Vagina (tissue), 2 donors: ENCODE results near the gene OR2V2. TPM values are rescaled to one million over a fixed set of nuclear protein-coding genes. Genes with fewer than 3 reads are reported as not detected.
"Not testable (repeated sequence)": the region's sequence is repeated elsewhere in the genome, so short reads cannot be mapped to it uniquely, and the experiment has no call there.

ENCODE experiments used
- DNase-seq, 2 donors: peaks; one replicate each; pipeline ENCODE4 v3.0.0-alpha.2; 2017; ENCODE audit errors: extremely low spot score in 2 of 2
- H3K27ac ChIP-seq: fragments of 200-600 bp; sonication (generic); one replicate; pipeline ENCODE4 v1.5.1; 2019
- H3K27me3 ChIP-seq: fragments of 200-600 bp; sonication (generic); one replicate; pipeline ENCODE4 v1.5.1; 2019
- H3K36me3 ChIP-seq, 2 donors: fragments of 200-600 bp; sonication (generic); one replicate each; pipeline ENCODE4 v1.5.1; 2017 to 2019
- H3K4me1 ChIP-seq: fragments of 200-600 bp; sonication (generic); one replicate; pipeline ENCODE4 v1.5.1; 2019
- H3K4me3 ChIP-seq, 2 donors: fragments of 200-600 bp; sonication (generic); 1 replicate in 1 of 2; 2 replicates in 1 of 2; pipeline ENCODE4 v1.5.1; 2016 to 2019
- H3K9me3 ChIP-seq: fragments of 200-600 bp; sonication (generic); one replicate; pipeline ENCODE4 v1.5.1; 2019
- CTCF ChIP-seq, 3 experiments: fragments of 450-650 bp in 2 of 3; fragments of 200-600 bp in 1 of 3; sonication (generic) in 1 of 3; IDR thresholded peaks; one replicate each; pipeline ENCODE4 v1.5.1; 2017 to 2019; ENCODE audit warnings: antibody characterized with exemption in 3 of 3, mild to moderate bottlenecking in 2 of 3, moderate library complexity in 2 of 3
- POLR2A ChIP-seq, 2 donors: fragments of 450-650 bp; IDR thresholded peaks; one replicate each; pipeline ENCODE4 v1.6.1; 2017; ENCODE audit warnings: antibody characterized with exemption in 2 of 2, mild to moderate bottlenecking in 2 of 2, moderate library complexity in 2 of 2
- POLR2AphosphoS5 ChIP-seq, 2 donors: sonication (generic); formaldehyde crosslinking; IDR thresholded peaks; one replicate each; pipeline ENCODE4 v1.9.0; 2017; ENCODE audit warnings: antibody characterized with exemption in 2 of 2, mild to moderate bottlenecking in 2 of 2, low read depth in 1 of 2; ENCODE audit not compliant: insufficient read depth in 1 of 2
- intact Hi-C: fragments of 100-400 bp; cut with DNase I; formaldehyde crosslinking; loops from one replicate; pipeline ENCODE4 v1.15.1; 2023
- total RNA-seq: library from RNA; depleted of rRNA; stranded (reverse); fragments of >200 nt; gene quantifications from one replicate; pipeline ENCODE4 v1.2.3, GENCODE V29; 2016

The OR2V2 gene
- total RNA-seq, 1 donor from 2014 or later: not detected

GRCh38 chr5:181171782-181172181 is 24.4 kb downstream of the OR2V2 start:
- H3K27ac ChIP-seq: no peak overlapping the region
- H3K36me3 ChIP-seq: no peaks in the 10 kb centered on the region
- peaks cover 9% of the 10 kb centered on the region for H3K4me1 ChIP-seq
- peaks cover 6% of the 10 kb centered on the region for H3K27me3 ChIP-seq
- intact Hi-C loops: no loop called here
- H3K9me3 ChIP-seq: no peaks in the 10 kb centered on the region
- no peak for DNase-seq
- TF ChIP-seq POLR2A (IDR thresholded peaks at IDR 0.05) (no peak), POLR2AphosphoS5 (IDR thresholded peaks at IDR 0.05; ENCODE audit: insufficient read depth in 1 of 2, low read depth in 1 of 2) (no peak), CTCF (IDR thresholded peaks at IDR 0.05) (no peak)
- no peak overlapping the region for H3K4me3 ChIP-seq

- Histone ChIP-seq H3K9me3 (no peaks in the 10 kb centered on the region), H3K27me3 (peaks cover 6% of the 10 kb centered on the region), H3K36me3 (no peaks in the 10 kb centered on the region), H3K4me3 (no peak overlapping the region), H3K4me1 (peaks cover 9% of the 10 kb centered on the region), H3K27ac (no peak overlapping the region)
- intact Hi-C loops: no loop called here
- TF ChIP-seq CTCF (IDR thresholded peaks at IDR 0.05) (no peak), POLR2AphosphoS5 (IDR thresholded peaks at IDR 0.05; ENCODE audit: insufficient read depth in 1 of 2, low read depth in 1 of 2) (no peak), POLR2A (IDR thresholded peaks at IDR 0.05) (no peak)
- DNase-seq: no peak
Measured at GRCh38 chr5:181173027-181173419, 25.6 kb downstream of the OR2V2 start.

GRCh38 chr5:181173420-181174342 is 26.3 kb downstream of the OR2V2 start:
- intact Hi-C loops: no loop called here
- no peaks in the 10 kb centered on the region for H3K9me3 ChIP-seq
- no peak for DNase-seq
- H3K4me3 ChIP-seq: no peak overlapping the region
- peaks cover 9% of the 10 kb centered on the region for H3K4me1 ChIP-seq
- H3K36me3 ChIP-seq: no peaks in the 10 kb centered on the region
- peaks cover 6% of the 10 kb centered on the region for H3K27me3 ChIP-seq
- TF ChIP-seq CTCF (IDR thresholded peaks at IDR 0.05) (no peak), POLR2AphosphoS5 (IDR thresholded peaks at IDR 0.05; ENCODE audit: insufficient read depth in 1 of 2, low read depth in 1 of 2) (no peak), POLR2A (IDR thresholded peaks at IDR 0.05) (no peak)
- no peak overlapping the region for H3K27ac ChIP-seq

GRCh38 chr5:181176254-181176952 is 29.0 kb downstream of the OR2V2 start:
- Histone ChIP-seq H3K4me1 (no peaks in the 10 kb centered on the region), H3K4me3 (no peak overlapping the region), H3K9me3 (no peaks in the 10 kb centered on the region), H3K27me3 (peaks cover 3% of the 10 kb centered on the region), H3K36me3 (no peaks in the 10 kb centered on the region), H3K27ac (no peak overlapping the region)
- TF ChIP-seq CTCF (IDR thresholded peaks at IDR 0.05): no peak
- no peak for TF ChIP-seq POLR2A (IDR thresholded peaks at IDR 0.05)
- intact Hi-C loops: no loop called here
- no peak for DNase-seq

GRCh38 chr5:181177559-181177958 is 30.2 kb downstream of the OR2V2 start:
- H3K4me3 ChIP-seq, H3K27ac ChIP-seq, DNase-seq, H3K4me1 ChIP-seq, H3K9me3 ChIP-seq, H3K27me3 ChIP-seq, H3K36me3 ChIP-seq, intact Hi-C loops: not testable (repeated sequence)
